Measurements from ENCODE around the gene IKZF4. TPM values are rescaled to one million over a fixed set of nuclear protein-coding genes. Genes with fewer than 3 reads are reported as not detected.

IKZF4 gene
- total RNA-seq, 4 donors from 2014 or later = 1.9 to 6.2 (median 3.9) TPM

- 25 to 44% methylated on average over 2 of the region's 2 CpGs for WGBS, 2 donors (ENCODE audit: low coverage in 1 of 2)
- in situ Hi-C loops (cut with MboI; ENCODE audit: low pct_ligation_motif_present in 1 of 4, low pct_unique_long_range_greater_than_20kb in 1 of 4, low sequenced_read_pairs in 3 of 4) (no loop called here), intact Hi-C loops (cut with DNase I; ENCODE audit: low total_unique reads) (no loop called here)
- Histone ChIP-seq H3K27me3 (no peaks in the 10 kb centered on the region), H3K27ac (peak overlapping the region in 2 of 4 donors; percentile 7 to 18), H3K36me3 (no peaks in the 10 kb centered on the region), H3K4me1 (peaks cover 0 to 35% (median 26%) of the 10 kb centered on the region in 4 donors), H3K9me3 (no peaks in the 10 kb centered on the region), H3K4me3 (no peak overlapping the region)
- DNase-seq = no peak
- TF ChIP-seq POLR2AphosphoS5 (IDR thresholded peaks at IDR 0.05) (peak in 1 of 3 donors; percentile 40), EP300 (IDR thresholded peaks at IDR 0.05; ENCODE audit: low read depth) (no peak), POLR2A (IDR thresholded peaks at IDR 0.05) (no peak)
Measured at GRCh38 chr12:56010111-56010570, 10.7 kb upstream of the IKZF4 start.

GRCh38 chr12:56011509-56012090, 9.2 kb upstream of the IKZF4 start:
- intact Hi-C loops (cut with DNase I; ENCODE audit: low total_unique reads) (no loop called here), in situ Hi-C loops (cut with MboI; ENCODE audit: low pct_ligation_motif_present in 1 of 4, low pct_unique_long_range_greater_than_20kb in 1 of 4, low sequenced_read_pairs in 3 of 4) (no loop called here)
- H3K4me3 ChIP-seq = no peak overlapping the region
- peaks cover 0 to 37% (median 28%) of the 10 kb centered on the region in 4 donors for H3K4me1 ChIP-seq
- TF ChIP-seq EP300 (IDR thresholded peaks at IDR 0.05; ENCODE audit: low read depth) = no peak
- TF ChIP-seq CTCF (IDR thresholded peaks at IDR 0.05) = no peak
- TF ChIP-seq POLR2A (IDR thresholded peaks at IDR 0.05) = no peak
- no peak for TF ChIP-seq POLR2AphosphoS5 (IDR thresholded peaks at IDR 0.05)
- 100% methylated on average over 2 of the region's 2 CpGs for WGBS, 2 donors (ENCODE audit: low coverage in 1 of 2)
- H3K27ac ChIP-seq = no peak overlapping the region
- no peak for DNase-seq
- no peaks in the 10 kb centered on the region for H3K36me3 ChIP-seq
- H3K9me3 ChIP-seq = no peaks in the 10 kb centered on the region
- H3K27me3 ChIP-seq = no peaks in the 10 kb centered on the region

DNA sequence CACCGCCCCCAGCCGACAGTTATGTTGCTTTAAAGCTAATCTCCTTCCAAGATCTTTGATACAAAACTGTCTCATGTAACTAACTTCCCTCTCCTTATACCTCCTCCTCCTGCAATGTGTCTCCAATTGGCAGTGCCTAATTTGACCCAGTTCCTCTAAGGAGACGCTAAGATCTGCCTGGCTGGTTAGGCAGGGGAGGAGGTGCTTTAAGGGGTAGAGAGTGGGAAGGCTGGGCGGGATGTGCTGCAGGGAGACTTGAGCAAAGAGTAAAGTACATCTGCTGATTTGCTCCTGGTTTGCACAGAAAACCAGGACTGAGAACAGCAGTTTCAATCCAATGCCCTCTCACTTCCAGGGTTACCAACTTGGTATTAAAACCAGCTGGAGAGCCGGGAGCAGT, 7.4 kb upstream of the IKZF4 start:
- no peak for DNase-seq
- no peak overlapping the region for H3K27ac ChIP-seq
- TF ChIP-seq POLR2AphosphoS5 (IDR thresholded peaks at IDR 0.05) = no peak
- TF ChIP-seq EP300 (IDR thresholded peaks at IDR 0.05; ENCODE audit: low read depth) = no peak
- TF ChIP-seq CTCF (IDR thresholded peaks at IDR 0.05) = no peak
- in situ Hi-C loops (cut with MboI; ENCODE audit: low pct_ligation_motif_present in 1 of 4, low pct_unique_long_range_greater_than_20kb in 1 of 4, low sequenced_read_pairs in 3 of 4) = no loop called here
- no peaks in the 10 kb centered on the region for H3K27me3 ChIP-seq
- H3K4me1 ChIP-seq = peaks cover 0 to 25% (median 20%) of the 10 kb centered on the region in 4 donors
- intact Hi-C loops (cut with DNase I; ENCODE audit: low total_unique reads) = no loop called here
- H3K4me3 ChIP-seq = no peak overlapping the region
- 76% methylated on average over 5 of the region's 5 CpGs; no CpG with 5 or more reads in 1 of the 2 donors for WGBS, 2 donors (ENCODE audit: low coverage in 1 of 2)
- H3K36me3 ChIP-seq = no peaks in the 10 kb centered on the region
- no peaks in the 10 kb centered on the region for H3K9me3 ChIP-seq

DNA sequence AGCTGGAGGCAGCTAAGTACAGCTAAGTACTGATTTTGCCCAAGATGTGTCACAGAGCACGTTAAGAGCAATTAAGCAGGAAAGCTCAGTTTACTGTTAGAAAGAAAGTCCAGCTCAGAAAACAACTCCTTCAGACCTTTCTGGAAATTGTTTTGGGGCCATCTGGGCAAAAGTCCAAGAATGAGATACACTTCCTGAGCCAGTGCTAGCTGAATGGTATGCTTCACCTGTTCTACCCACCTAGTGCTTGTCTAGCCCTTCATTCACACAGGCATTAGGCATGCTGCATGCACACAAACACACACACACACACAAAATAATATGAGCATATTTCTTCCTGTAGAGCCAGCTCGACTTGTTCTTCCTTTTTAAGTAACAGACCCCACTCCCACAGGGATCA, 6.6 kb upstream of the IKZF4 start:
- DNase-seq = no peak
- no peak overlapping the region for H3K27ac ChIP-seq

More for the DNA sequence above, 6.6 kb upstream of the IKZF4 start:
- intact Hi-C loops (cut with DNase I; ENCODE audit: low total_unique reads) (no loop called here), in situ Hi-C loops (cut with MboI; ENCODE audit: low pct_ligation_motif_present in 1 of 4, low pct_unique_long_range_greater_than_20kb in 1 of 4, low sequenced_read_pairs in 3 of 4) (no loop called here)
- Histone ChIP-seq H3K4me3 (no peak overlapping the region), H3K9me3 (no peaks in the 10 kb centered on the region), H3K36me3 (no peaks in the 10 kb centered on the region), H3K27me3 (no peaks in the 10 kb centered on the region), H3K4me1 (peaks cover 0 to 23% (median 20%) of the 10 kb centered on the region in 4 donors)
- 25 to 40% methylated on average over 2 of the region's 2 CpGs for WGBS, 2 donors (ENCODE audit: low coverage in 1 of 2)
- TF ChIP-seq POLR2AphosphoS5 (IDR thresholded peaks at IDR 0.05) = no peak
- TF ChIP-seq CTCF (IDR thresholded peaks at IDR 0.05) = no peak
- no peak for TF ChIP-seq POLR2A (IDR thresholded peaks at IDR 0.05)
- no peak for TF ChIP-seq EP300 (IDR thresholded peaks at IDR 0.05; ENCODE audit: low read depth)

Measured in transverse colon (tissue), 4 donors.